GM12873 (cell line): ENCODE results near the gene SERPINB10.

ENCODE experiments used
- CTCF ChIP-seq: IDR thresholded peaks from 2 replicates; pipeline ENCODE4 v1.5.1; 2012; ENCODE audit warnings: low read depth, mild to moderate bottlenecking, moderate library complexity, low read length, control low read depth; ENCODE audit not compliant: insufficient read depth; ENCODE audit errors: missing control alignments

Gene SERPINB10

DNA sequence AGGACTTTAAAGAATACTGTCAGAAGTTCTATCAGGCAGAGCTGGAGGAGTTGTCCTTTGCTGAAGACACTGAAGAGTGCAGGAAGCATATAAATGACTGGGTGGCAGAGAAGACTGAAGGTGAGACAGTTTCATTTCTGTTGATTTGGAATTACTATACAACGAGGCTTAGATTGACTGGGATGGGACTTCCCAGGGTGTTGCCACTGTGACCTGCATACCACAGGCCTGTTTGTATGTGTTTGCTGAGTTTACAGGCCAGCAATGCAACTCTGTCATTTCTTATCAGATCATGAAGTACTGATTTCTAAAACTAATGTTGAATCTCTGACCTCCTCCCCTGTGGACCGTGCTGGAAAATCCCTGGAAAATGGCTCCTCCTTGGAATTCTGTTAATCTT is 74.0 kb downstream of the SERPINB10 start:
- no peak for TF ChIP-seq CTCF

GRCh38 chr18:63982361-63982760 is 74.6 kb downstream of the SERPINB10 start:
- no peak for TF ChIP-seq CTCF
